Measurements from ENCODE around the gene ADARB2.
A peak's percentile ranks its signal among the peaks of the same experiment; 100 is the strongest.

The ADARB2 gene

GRCh38 chr10:1729751-1730150 lies 7.6 kb downstream of the ADARB2 start:
- H3K27me3 Mint-ChIP-seq, result peaks cover 29 to 66% of the 10 kb centered on the region in 2 donors
- H3K4me3 Mint-ChIP-seq, result no peak overlapping the region
- H3K4me1 Mint-ChIP-seq (ENCODE audit: low read depth in 2 of 2), result no peaks in the 10 kb centered on the region

GRCh38 chr10:1726861-1727260 lies 10.5 kb downstream of the ADARB2 start:
- Mint-ChIP-seq H3K9me3 (no peaks in the 10 kb centered on the region), H3K4me1 (ENCODE audit: low read depth in 2 of 2) (no peaks in the 10 kb centered on the region), H3K27me3 (peaks cover 18 to 63% of the 10 kb centered on the region in 2 donors), H3K36me3 (ENCODE audit: insufficient read depth) (peaks cover under 1% of the 10 kb centered on the region), H3K27ac (no peak overlapping the region), H3K4me3 (no peak overlapping the region)
- ATAC-seq (replicated peaks) (no peak), DNase-seq (no peak)

More at GRCh38 chr10:1729751-1730150, 7.6 kb downstream of the ADARB2 start:
- no peak for ATAC-seq (replicated peaks)
- no peak overlapping the region for H3K27ac Mint-ChIP-seq
- H3K36me3 Mint-ChIP-seq (ENCODE audit: insufficient read depth), result peaks cover 5% of the 10 kb centered on the region
- DNase-seq, result no peak
- H3K9me3 Mint-ChIP-seq, result no peaks in the 10 kb centered on the region

- Mint-ChIP-seq H3K4me1 (ENCODE audit: low read depth in 2 of 2) (no peaks in the 10 kb centered on the region), H3K27ac (no peak overlapping the region), H3K9me3 (no peaks in the 10 kb centered on the region), H3K36me3 (ENCODE audit: insufficient read depth) (peaks cover 4% of the 10 kb centered on the region), H3K27me3 (peaks cover 7 to 60% of the 10 kb centered on the region in 2 donors), H3K4me3 (no peak overlapping the region)
- ATAC-seq (replicated peaks) (no peak), DNase-seq (no peak)
Measured at GRCh38 chr10:1724921-1725488, 12.3 kb downstream of the ADARB2 start.

- no peak for DNase-seq
- Mint-ChIP-seq H3K4me1 (ENCODE audit: low read depth in 2 of 2) (peaks cover 0 to 6% of the 10 kb centered on the region in 2 donors), H3K27ac (no peak overlapping the region), H3K27me3 (peaks cover 36 to 83% of the 10 kb centered on the region in 2 donors), H3K9me3 (no peaks in the 10 kb centered on the region), H3K4me3 (no peak overlapping the region), H3K36me3 (ENCODE audit: insufficient read depth) (peaks cover 3% of the 10 kb centered on the region)
- no peak for ATAC-seq (replicated peaks)
Measured at GRCh38 chr10:1716839-1717238, 20.5 kb downstream of the ADARB2 start.

- peak; percentile 46 for ATAC-seq (replicated peaks)
- Mint-ChIP-seq H3K9me3 (no peaks in the 10 kb centered on the region), H3K27ac (no peak overlapping the region)
Measured at GRCh38 chr10:1715821-1716220, 21.5 kb downstream of the ADARB2 start.

GRCh38 chr10:1712944-1713671 lies 24.2 kb downstream of the ADARB2 start:
- no peak for DNase-seq
- Mint-ChIP-seq H3K27me3 (peaks cover 20 to 86% of the 10 kb centered on the region in 2 donors), H3K27ac (no peak overlapping the region), H3K9me3 (no peaks in the 10 kb centered on the region), H3K4me3 (no peak overlapping the region), H3K36me3 (ENCODE audit: insufficient read depth) (peaks cover 2% of the 10 kb centered on the region), H3K4me1 (ENCODE audit: low read depth in 2 of 2) (peaks cover 0 to 6% of the 10 kb centered on the region in 2 donors)
- ATAC-seq (replicated peaks), result no peak

More at GRCh38 chr10:1715821-1716220, 21.5 kb downstream of the ADARB2 start:
- DNase-seq, result no peak
- Mint-ChIP-seq H3K4me3 (no peak overlapping the region), H3K36me3 (ENCODE audit: insufficient read depth) (no peaks in the 10 kb centered on the region), H3K4me1 (ENCODE audit: low read depth in 2 of 2) (peaks cover 0 to 6% of the 10 kb centered on the region in 2 donors), H3K27me3 (peaks cover 36 to 88% of the 10 kb centered on the region in 2 donors)

GRCh38 chr10:1712314-1712713 lies 25.0 kb downstream of the ADARB2 start:
- peaks cover 4 to 6% of the 10 kb centered on the region in 2 donors for H3K4me1 Mint-ChIP-seq (ENCODE audit: low read depth in 2 of 2)
- H3K27me3 Mint-ChIP-seq, result peaks cover 12 to 78% of the 10 kb centered on the region in 2 donors
- peaks cover 2% of the 10 kb centered on the region for H3K36me3 Mint-ChIP-seq (ENCODE audit: insufficient read depth)
- DNase-seq (no peak), ATAC-seq (replicated peaks) (no peak)
- H3K9me3 Mint-ChIP-seq, result no peaks in the 10 kb centered on the region
- no peak overlapping the region for H3K27ac Mint-ChIP-seq
- no peak overlapping the region for H3K4me3 Mint-ChIP-seq

- DNase-seq, result no peak
- H3K9me3 Mint-ChIP-seq, result no peaks in the 10 kb centered on the region
- no peak for ATAC-seq (replicated peaks)
- no peak overlapping the region for H3K4me3 Mint-ChIP-seq
- H3K36me3 Mint-ChIP-seq (ENCODE audit: insufficient read depth), result peaks cover 7% of the 10 kb centered on the region
- no peak overlapping the region for H3K27ac Mint-ChIP-seq
- H3K27me3 Mint-ChIP-seq, result peaks cover 0 to 50% of the 10 kb centered on the region in 2 donors
- H3K4me1 Mint-ChIP-seq (ENCODE audit: low read depth in 2 of 2), result peaks cover 12% of the 10 kb centered on the region in 2 donors
Measured at GRCh38 chr10:1709161-1709560, 28.2 kb downstream of the ADARB2 start.

- peaks cover 12% of the 10 kb centered on the region in 2 donors for H3K4me1 Mint-ChIP-seq (ENCODE audit: low read depth in 2 of 2)
- peaks cover under 1 to 45% of the 10 kb centered on the region in 2 donors for H3K27me3 Mint-ChIP-seq
- H3K4me3 Mint-ChIP-seq, result no peak overlapping the region
- no peak overlapping the region for H3K27ac Mint-ChIP-seq
- ATAC-seq (replicated peaks) (no peak), DNase-seq (no peak)
- peaks cover 7% of the 10 kb centered on the region for H3K36me3 Mint-ChIP-seq (ENCODE audit: insufficient read depth)
- H3K9me3 Mint-ChIP-seq, result no peaks in the 10 kb centered on the region
Measured at GRCh38 chr10:1708746-1709145, 28.6 kb downstream of the ADARB2 start.

GRCh38 chr10:1706711-1707110 lies 30.6 kb downstream of the ADARB2 start:
- peaks cover 0 to 12% of the 10 kb centered on the region in 2 donors for H3K9me3 Mint-ChIP-seq
- peaks cover 12 to 14% of the 10 kb centered on the region in 2 donors for H3K4me1 Mint-ChIP-seq (ENCODE audit: low read depth in 2 of 2)
- peaks cover 20 to 51% of the 10 kb centered on the region in 2 donors for H3K27me3 Mint-ChIP-seq
- H3K4me3 Mint-ChIP-seq, result peak overlapping the region; percentile 2 to 3
- DNase-seq (peak in 2 of 3 experiments; percentile 11 to 21), ATAC-seq (replicated peaks) (peak; percentile 92)
- H3K27ac Mint-ChIP-seq, result peak overlapping the region in 1 of 2 donors; percentile 13
- H3K36me3 Mint-ChIP-seq (ENCODE audit: insufficient read depth), result peaks cover 11% of the 10 kb centered on the region

- Mint-ChIP-seq H3K27ac (peak overlapping the region in 1 of 2 donors; percentile 13), H3K27me3 (peaks cover 22 to 50% of the 10 kb centered on the region in 2 donors), H3K4me1 (ENCODE audit: low read depth in 2 of 2) (peaks cover 12 to 14% of the 10 kb centered on the region in 2 donors), H3K36me3 (ENCODE audit: insufficient read depth) (peaks cover 11% of the 10 kb centered on the region), H3K9me3 (peaks cover 0 to 12% of the 10 kb centered on the region in 2 donors), H3K4me3 (peak overlapping the region in 1 of 2 donors; percentile 3)
- ATAC-seq (replicated peaks) (no peak), DNase-seq (no peak)
Measured at GRCh38 chr10:1706256-1706655, 31.1 kb downstream of the ADARB2 start.

GRCh38 chr10:1698185-1698584 lies 39.1 kb downstream of the ADARB2 start:
- no peak for ATAC-seq (replicated peaks)
- H3K9me3 Mint-ChIP-seq, result peaks cover 2 to 17% of the 10 kb centered on the region in 2 donors
- H3K27me3 Mint-ChIP-seq, result peaks cover 24 to 46% of the 10 kb centered on the region in 2 donors
- no peak for DNase-seq
- no peak overlapping the region for H3K4me3 Mint-ChIP-seq
- H3K4me1 Mint-ChIP-seq (ENCODE audit: low read depth in 2 of 2), result peaks cover 0 to 6% of the 10 kb centered on the region in 2 donors
- H3K36me3 Mint-ChIP-seq (ENCODE audit: insufficient read depth), result peaks cover 3% of the 10 kb centered on the region
- H3K27ac Mint-ChIP-seq, result no peak overlapping the region

- H3K27ac Mint-ChIP-seq, result no peak overlapping the region
- DNase-seq (no peak), ATAC-seq (replicated peaks) (no peak)
- peaks cover 2 to 8% of the 10 kb centered on the region in 2 donors for H3K9me3 Mint-ChIP-seq
- H3K36me3 Mint-ChIP-seq (ENCODE audit: insufficient read depth), result no peaks in the 10 kb centered on the region
- peaks cover 14 to 41% of the 10 kb centered on the region in 2 donors for H3K27me3 Mint-ChIP-seq
- H3K4me3 Mint-ChIP-seq, result no peak overlapping the region
- peaks cover 0 to 2% of the 10 kb centered on the region in 2 donors for H3K4me1 Mint-ChIP-seq (ENCODE audit: low read depth in 2 of 2)
Measured at GRCh38 chr10:1696106-1696505, 41.2 kb downstream of the ADARB2 start.

GRCh38 chr10:1690086-1690485 lies 47.2 kb downstream of the ADARB2 start:
- Mint-ChIP-seq H3K36me3 (ENCODE audit: insufficient read depth) (no peaks in the 10 kb centered on the region), H3K4me1 (ENCODE audit: low read depth in 2 of 2) (no peaks in the 10 kb centered on the region), H3K4me3 (no peak overlapping the region), H3K9me3 (no peaks in the 10 kb centered on the region), H3K27me3 (peaks cover 22 to 40% of the 10 kb centered on the region in 2 donors), H3K27ac (no peak overlapping the region)
- no peak for DNase-seq
- ATAC-seq (replicated peaks), result no peak
